Measurements from ENCODE around the gene GNA14. TPM values are rescaled to one million over a fixed set of nuclear protein-coding genes. Genes with fewer than 3 reads are reported as not detected.

The GNA14 gene
- total RNA-seq, 1 experiment from 2014 or later, result 0.37 TPM

DNA sequence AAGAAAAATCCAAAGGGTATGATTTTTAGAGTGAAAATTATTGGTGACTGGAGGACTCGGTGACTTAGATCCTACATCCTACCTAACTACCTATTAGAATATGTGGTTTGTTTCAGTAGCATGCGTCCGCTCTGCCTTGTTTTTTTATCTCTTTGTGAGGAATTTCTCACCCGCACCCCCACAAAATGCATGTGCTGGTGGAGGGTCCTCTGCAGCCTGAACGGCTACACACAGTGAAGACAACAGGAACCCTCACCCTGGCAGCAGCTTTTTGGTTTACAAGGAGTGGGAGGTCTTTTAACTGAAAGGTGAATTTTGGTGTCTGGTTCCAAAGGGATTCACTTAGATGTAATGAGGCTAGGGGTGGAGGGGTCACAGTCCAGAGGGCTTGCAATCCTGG is 115.5 kb downstream of the GNA14 start:
- no peak for DNase-seq
- Histone ChIP-seq H2BK15ac (ENCODE audit: low read depth, low read length) (no peak overlapping the region), H3T11ph (ENCODE audit: low read length) (no peak overlapping the region), H2BK12ac (ENCODE audit: insufficient read length, low read depth, low read length) (no peak overlapping the region), H3K27me3 (ENCODE audit: insufficient read depth, low read length) (no peaks in the 10 kb centered on the region), H3K23ac (ENCODE audit: insufficient read length, low read depth, low read length) (no peak overlapping the region), H3K23me2 (ENCODE audit: insufficient read length, low read depth, low read length, poor library complexity, severe bottlenecking) (no peaks in the 10 kb centered on the region), H3K4ac (ENCODE audit: low read depth, low read length) (no peak overlapping the region), H3K18ac (ENCODE audit: insufficient read length, low read depth, low read length) (no peak overlapping the region), H2BK120ac (ENCODE audit: low read depth, low read length, poor library complexity, severe bottlenecking) (no peak overlapping the region), H3K79me1 (ENCODE audit: insufficient read depth, low read depth, low read length, poor library complexity, severe bottlenecking) (no peaks in the 10 kb centered on the region), H3K56ac (ENCODE audit: insufficient read length, low read depth, low read length) (no peak overlapping the region), H3K9ac (ENCODE audit: extremely low read depth, insufficient read length, low read length) (no peak overlapping the region), H3K4me2 (ENCODE audit: insufficient read depth, insufficient read length, low read length) (no peak overlapping the region), H3K79me2 (ENCODE audit: insufficient read depth, low read length) (no peaks in the 10 kb centered on the region), H3K4me1 (ENCODE audit: insufficient read depth, low read length) (peaks cover 12% of the 10 kb centered on the region; the same call in 1 of the 2 replicates), H2BK20ac (ENCODE audit: low read depth, low read length, poor library complexity, severe bottlenecking) (no peak overlapping the region), H4K5ac (ENCODE audit: insufficient read length, low read depth, low read length) (no peak overlapping the region), H4K20me1 (ENCODE audit: control insufficient read depth, insufficient read depth, insufficient read length) (no peaks in the 10 kb centered on the region), H2BK5ac (ENCODE audit: insufficient read length, low read length) (no peak overlapping the region), H2AFZ (ENCODE audit: low read length) (no peak overlapping the region), H4K8ac (replicated peaks; ENCODE audit: insufficient read length, low read depth, low read length) (no peak overlapping the region), H4K91ac (ENCODE audit: insufficient read length, low read depth, low read length) (no peak overlapping the region), H3K27ac (ENCODE audit: insufficient read length, low read depth, low read length) (no peak overlapping the region), H3K14ac (ENCODE audit: insufficient read depth, low read length) (no peak overlapping the region), H2AK5ac (ENCODE audit: insufficient read length, low read length) (no peak overlapping the region), H3K9me3 (ENCODE audit: control insufficient read depth, low read depth, low read length) (no peaks in the 10 kb centered on the region)
- Mint-ChIP-seq H3K36me3 (ENCODE audit: insufficient read depth in 1 of 3, low read depth in 3 of 3) (peaks cover 0 to 5% (median 4%) of the 10 kb centered on the region in 3 experiments; a peak in 2 of 7 replicates), H3K27ac (peak overlapping the region in 2 of 3 experiments; percentile 4 to 83; a peak in 3 of 7 replicates), H3K9me3 (peaks cover 5 to 7% of the 10 kb centered on the region in 2 experiments), H3K27me3 (ENCODE audit: low read depth) (peaks cover 2% of the 10 kb centered on the region; the same call in 1 of the 2 replicates), H3K4me3 (no peak overlapping the region), H3K4me1 (peaks cover 35 to 44% of the 10 kb centered on the region in 2 experiments)
- WGBS (ENCODE audit: extremely low coverage, insufficient read length, low lambda C conversion rate), result no CpG with 5 or more reads among the region's 5 CpGs
- no peak for TF ChIP-seq CTCF (conservative IDR thresholded peaks at IDR 0.05)
